Fibroblast of villous mesenchyme (primary cell): ENCODE data around the gene MTOR. TPM values are rescaled to one million over a fixed set of nuclear protein-coding genes. Genes with fewer than 3 reads are reported as not detected.

Experiments
- DNase-seq: peaks from one replicate; pipeline ENCODE4 v3.0.0-alpha.2; 2010; ENCODE audit warnings: low read depth
- H3K4me3 ChIP-seq: 2 replicates; pipeline ENCODE4 v1.5.1; 2011; ENCODE audit warnings: low read depth, mild to moderate bottlenecking, low read length
- CTCF ChIP-seq: IDR thresholded peaks from 2 replicates; pipeline ENCODE4 v1.5.1; 2012; ENCODE audit warnings: low read depth, mild to moderate bottlenecking, low read length; ENCODE audit not compliant: insufficient read depth
- total RNA-seq: library from RNA; depleted of rRNA; stranded (reverse); fragments of >200 nt; gene quantifications from 2 replicates; pipeline ENCODE4 v1.2.3, GENCODE V29; 2012

MTOR gene
- total RNA-seq, 1 donor = 47.5 TPM

GRCh38 chr1:11151114-11151513 lies 111.2 kb downstream of the MTOR start:
- no peak overlapping the region for H3K4me3 ChIP-seq
- no peak for TF ChIP-seq CTCF
- DNase-seq = no peak

DNA sequence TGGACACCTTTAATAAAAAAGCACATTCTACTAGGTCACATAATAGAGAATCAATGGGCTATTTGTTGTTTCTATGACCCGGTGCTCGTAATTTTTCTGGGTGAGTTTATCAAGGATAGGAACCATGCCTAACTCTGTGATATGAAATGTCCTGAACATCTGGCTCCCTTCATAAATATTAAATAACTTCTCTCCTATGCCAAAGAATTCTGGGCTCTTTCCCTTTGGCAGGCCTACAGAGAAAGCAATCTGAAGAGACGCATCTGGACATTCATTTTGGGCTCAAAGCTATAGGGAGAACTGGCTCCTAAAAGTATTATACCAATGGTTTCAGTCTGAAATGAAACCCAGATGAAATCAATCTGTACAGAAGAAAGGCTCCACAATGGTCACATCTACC lies 112.0 kb downstream of the MTOR start:
- H3K4me3 ChIP-seq = no peak overlapping the region
- DNase-seq = no peak
- no peak for TF ChIP-seq CTCF

GRCh38 chr1:11147197-11147770 lies 115.1 kb downstream of the MTOR start:
- no peak overlapping the region for H3K4me3 ChIP-seq
- no peak for DNase-seq
- no peak for TF ChIP-seq CTCF

DNA sequence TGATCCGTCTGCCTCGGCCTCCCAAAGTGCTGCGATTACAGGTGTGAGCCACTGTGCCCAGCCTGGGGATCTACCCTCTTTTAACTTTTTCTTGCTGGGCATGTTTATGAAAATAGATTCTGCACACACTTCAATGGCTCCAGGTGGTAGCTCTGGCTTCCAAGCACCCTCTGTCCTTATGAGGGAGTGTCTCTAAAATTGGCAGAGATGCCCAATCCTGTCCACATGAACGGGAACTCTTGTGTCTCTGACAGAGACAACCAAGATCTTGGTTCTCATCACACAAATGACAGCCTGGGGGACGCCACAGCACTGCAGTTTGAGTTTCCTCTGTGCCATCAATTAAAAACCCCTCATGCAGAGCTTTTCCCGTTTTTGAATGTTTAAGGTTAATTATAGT lies 116.6 kb downstream of the MTOR start:
- H3K4me3 ChIP-seq = no peak overlapping the region
- TF ChIP-seq CTCF = no peak
- no peak for DNase-seq

DNA sequence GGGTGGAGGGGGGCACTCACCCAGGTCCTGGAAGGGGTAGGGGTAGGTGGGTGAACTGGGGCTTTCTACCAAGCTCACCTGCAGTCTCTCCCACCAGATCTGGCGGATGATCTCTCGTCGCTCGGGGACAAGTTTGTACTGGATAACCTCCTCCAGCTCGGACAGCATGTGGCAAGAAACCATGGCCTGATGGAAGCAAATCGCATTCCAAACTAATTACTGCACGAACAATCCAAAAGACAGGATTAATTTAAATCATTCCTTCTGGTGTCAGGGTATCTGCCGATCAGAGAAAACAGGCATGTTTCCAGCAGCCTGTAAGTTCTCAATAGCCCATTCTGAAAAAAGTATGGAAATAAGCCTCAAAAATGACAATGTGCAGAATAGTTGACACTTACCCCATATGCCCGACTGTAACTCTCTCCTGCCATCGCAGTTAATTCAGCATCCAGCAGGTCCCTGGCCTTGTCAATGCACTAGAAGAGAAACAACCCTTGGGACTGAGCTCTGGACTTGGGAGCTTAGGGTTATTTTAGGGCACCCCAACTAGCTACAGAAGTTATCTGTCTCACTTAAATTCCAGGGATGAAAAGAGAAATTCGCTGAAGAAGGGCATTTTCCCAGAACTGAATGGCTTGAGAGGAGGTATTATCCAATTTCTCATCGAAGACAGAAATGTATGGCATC lies 117.6 kb downstream of the MTOR start:
- H3K4me3 ChIP-seq = no peak overlapping the region
- no peak for TF ChIP-seq CTCF
- no peak for DNase-seq

DNA sequence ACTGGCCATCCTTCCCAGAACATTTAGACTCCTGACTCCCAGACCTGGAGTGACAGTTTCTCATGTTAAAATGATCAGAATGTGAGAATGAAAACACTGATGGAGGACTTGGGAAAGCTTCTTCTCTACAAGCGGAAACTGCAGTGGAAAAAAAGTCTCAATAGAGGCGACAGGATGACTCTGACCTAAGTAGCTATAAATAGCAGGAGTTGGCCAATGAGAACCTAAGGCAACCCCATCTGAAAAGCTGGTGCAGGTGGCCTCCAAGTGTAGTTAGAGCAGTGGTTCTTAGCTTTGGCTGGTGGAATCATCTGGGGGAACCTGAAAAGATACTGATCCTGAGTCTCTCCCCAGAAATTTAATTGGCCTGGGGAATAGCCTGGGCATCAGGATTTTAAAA lies 118.4 kb downstream of the MTOR start:
- DNase-seq = no peak
- TF ChIP-seq CTCF = no peak
- no peak overlapping the region for H3K4me3 ChIP-seq

GRCh38 chr1:11143401-11143800 lies 119.0 kb downstream of the MTOR start:
- no peak for DNase-seq
- no peak overlapping the region for H3K4me3 ChIP-seq
- no peak for TF ChIP-seq CTCF
